Posterior cingulate gyrus (tissue), 11 donors: ENCODE data around the gene CENPP.

Experiments used
- DNase-seq, 10 donors: peaks; one replicate each; pipeline versions ENCODE4 v3.0.0 to v3.0.0-alpha.2; 2020 to 2021; ENCODE audit warnings: mixed read lengths in 3 of 10
- intact Hi-C: fragments of 100-400 bp; cut with DNase I; formaldehyde crosslinking; loops from one replicate; pipeline ENCODE4 v1.15.1; 2023

CENPP gene

DNA sequence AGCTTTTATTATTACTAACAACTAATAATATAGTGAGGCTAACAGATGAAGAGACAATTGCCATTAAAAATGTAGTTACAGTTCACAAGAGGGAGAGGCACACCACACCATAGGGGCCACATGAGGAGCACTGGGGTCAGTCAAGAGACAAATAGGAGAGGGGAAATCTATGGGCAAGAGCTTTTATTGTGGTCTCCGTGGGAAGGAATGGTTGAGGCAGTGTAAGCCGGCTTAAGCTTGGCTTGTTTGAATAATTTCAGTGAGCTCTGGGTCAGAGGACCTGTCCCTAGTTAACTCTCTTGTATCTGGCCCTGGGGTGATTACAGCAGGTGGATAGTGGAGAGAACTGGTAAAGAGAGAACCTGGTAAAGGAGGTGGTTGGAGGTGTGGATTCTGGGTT lies 43.3 kb downstream of the CENPP start:
- no peak for DNase-seq
- intact Hi-C loops: no loop called here

DNA sequence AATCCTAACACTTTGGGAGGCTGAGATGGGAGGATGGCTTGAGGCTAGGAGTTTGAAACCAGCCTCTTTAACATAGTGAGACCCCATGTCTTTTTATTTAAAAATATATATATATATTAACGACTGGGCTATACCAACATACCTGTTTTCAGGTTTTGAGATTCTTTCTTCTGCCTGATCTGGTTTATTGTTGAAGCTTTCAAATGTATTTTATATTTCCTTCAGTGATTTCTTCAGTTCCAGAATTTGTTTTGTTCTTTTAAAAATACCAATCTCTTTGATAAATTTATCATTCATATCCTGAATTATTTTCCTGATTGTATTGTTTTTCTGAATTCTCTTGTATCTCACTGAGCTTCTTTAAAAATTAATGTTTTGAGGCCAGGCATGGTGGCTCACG lies 47.4 kb downstream of the CENPP start:
- DNase-seq: no peak
- intact Hi-C loops: no loop called here

DNA sequence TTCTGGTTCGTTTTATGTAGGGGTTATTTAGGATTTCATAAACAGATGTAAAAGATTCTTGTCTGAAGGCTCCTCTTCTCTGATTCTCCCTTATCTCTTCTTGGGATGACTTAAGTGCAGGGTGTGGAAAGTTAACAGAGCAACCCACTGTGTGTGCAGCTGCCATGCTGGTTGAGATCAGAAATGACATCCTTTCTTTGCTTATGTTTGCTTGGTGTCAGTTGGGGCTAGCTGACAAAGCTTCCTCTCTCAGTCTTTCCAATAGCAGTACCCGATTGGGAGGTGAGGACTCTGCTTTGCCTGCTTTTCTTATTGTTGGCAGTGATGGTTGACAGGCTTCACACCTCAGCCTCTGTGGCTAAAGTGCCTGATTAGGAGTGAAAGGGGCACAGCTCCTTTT lies 52.1 kb downstream of the CENPP start:
- intact Hi-C loops: no loop called here
- DNase-seq: no peak

DNA sequence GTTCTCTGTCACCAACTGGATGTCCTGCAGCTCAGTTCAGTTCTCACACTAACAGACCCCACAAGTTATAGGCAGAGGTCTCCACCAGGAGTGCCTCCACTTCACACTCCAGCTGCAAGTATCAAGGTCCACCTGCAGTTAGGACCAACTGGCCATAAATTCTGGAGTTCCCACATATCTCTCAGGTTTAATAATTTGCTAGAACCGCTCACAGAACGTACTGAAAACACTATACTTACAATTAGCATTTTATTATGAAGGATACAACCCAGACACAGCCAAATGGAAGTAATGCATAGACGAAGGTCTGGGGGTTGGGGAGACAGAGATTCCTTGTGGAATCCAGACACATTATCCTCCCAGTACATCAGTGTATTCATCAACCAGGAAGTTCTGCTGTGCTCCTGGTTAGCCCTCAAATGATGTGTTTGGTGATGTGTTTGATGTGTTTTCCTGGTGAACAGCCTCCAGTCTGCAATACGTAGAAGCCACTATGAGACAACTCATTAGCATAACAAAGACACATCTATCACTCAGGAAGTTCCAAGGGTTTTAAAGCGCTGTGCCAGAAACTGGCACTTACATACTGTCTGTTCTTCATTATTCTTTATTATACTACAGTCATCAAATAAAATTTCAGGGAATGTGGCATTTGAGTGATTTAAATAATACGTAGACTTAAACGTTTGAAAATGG lies 53.3 kb downstream of the CENPP start:
- DNase-seq: no peak
- intact Hi-C loops: no loop called here

DNA sequence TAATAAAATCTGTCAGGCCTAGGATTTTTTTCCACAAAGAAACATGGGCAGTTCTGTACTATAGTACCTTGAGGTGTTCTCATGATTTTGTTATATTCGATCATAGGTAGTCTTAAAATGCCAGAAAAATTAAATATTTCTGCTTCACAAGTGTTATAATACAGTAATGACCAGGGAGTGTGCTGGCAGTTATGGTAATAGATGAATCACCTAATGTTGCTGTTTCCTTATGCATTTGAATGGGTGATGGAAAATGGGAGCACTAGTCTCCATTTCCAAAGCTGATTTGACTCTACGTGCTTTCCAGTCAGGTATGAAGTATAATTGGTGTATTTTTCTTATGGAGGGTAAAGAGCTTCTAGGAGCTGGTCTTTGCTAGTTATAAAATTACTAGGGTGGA lies 54.9 kb downstream of the CENPP start:
- no peak for DNase-seq
- intact Hi-C loops: no loop called here

DNA sequence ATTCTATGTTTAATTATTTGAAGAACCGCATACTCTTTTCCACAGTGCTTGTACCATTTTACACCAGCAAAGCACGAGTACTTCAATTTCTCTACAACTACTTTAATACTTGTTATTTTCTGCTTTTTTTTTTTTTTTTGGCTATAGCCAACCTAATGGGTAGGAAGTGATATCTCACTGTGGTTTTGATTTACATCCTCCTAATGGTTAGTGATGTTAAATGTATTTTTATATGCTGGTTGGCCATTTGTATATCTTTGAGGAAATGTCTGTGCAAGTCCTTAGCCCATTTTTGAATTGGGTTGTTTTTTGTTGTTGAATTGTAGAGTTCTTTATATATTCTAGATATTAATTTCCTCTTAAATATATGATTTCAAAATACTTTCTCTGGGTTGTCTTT lies 56.0 kb downstream of the CENPP start:
- intact Hi-C loops: no loop called here
- no peak for DNase-seq

DNA sequence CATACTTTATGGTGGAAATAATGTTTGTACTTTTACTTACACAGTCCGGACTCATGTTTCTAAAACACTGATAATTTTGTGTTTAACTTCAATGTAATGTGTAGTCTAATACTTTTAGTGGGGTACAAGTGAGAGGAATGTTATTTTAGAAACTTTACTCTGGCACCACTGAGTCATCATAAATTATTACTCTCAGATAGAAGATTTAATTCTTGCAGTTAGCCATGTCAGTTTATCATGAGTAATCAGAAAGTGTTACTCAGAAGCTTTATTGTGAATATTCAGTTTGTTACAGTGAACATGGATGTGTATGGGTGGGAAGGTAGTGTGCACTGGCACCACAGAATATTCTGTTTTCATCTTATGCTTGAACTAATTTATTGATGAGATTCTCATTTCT lies 58.6 kb downstream of the CENPP start:
- DNase-seq: no peak
- intact Hi-C loops: no loop called here

DNA sequence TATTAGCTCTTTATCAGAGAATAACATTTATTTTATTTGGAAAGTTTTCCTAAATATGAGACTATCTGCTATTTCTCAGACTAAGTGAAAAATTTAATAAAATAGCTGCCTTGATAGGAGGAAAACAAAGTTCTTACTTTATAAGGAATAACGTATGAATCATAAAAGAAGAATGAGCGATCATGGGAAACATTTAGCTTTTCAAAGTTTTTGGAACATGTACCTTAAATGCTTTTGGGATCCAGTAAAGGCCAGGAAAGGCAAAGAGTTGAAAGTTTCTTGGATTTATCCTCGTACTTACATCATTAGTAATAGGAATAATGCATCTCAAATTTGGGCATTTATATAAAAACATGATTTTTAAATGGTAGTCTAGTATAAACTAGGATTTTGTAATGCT lies 59.2 kb downstream of the CENPP start:
- no peak for DNase-seq
- intact Hi-C loops: no loop called here

DNA sequence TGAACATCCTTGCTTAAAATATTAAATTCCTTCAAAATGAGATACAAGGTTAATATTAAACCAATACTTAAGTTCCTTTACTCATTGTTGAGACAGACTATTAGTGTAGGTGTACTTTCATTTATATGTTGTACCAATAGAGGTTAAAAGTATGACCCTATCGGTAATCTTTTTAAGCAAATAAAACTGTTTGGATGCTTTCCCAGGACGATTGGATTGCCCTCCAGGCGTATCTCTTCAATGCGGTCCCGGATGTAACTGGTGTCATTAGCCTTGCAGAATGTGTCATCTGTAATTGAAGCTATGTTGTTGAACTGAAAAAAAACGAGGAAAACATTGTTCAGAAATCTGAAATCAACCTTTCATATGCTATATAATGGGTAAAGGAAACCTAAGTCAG lies 59.7 kb downstream of the CENPP start:
- DNase-seq: no peak
- intact Hi-C loops: no loop called here

DNA sequence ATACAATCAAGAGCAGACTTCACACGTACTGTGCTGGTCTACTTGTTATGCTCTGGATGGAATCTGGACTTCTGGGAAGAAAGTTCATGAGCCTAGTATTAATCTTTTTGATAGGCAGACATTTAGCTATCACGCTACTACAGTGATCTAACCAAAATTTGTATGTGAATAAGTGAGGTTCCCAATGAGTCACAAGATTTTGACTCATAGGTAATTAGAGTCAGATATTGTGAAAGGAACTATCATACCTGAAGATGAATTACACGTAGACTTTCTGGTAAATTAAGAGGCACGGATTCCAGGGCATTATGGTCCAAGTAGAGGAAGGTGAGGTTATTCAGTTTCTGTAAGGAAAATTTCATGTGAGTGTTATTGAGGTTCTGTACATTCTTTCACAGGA lies 60.2 kb downstream of the CENPP start:
- intact Hi-C loops: no loop called here

DNA sequence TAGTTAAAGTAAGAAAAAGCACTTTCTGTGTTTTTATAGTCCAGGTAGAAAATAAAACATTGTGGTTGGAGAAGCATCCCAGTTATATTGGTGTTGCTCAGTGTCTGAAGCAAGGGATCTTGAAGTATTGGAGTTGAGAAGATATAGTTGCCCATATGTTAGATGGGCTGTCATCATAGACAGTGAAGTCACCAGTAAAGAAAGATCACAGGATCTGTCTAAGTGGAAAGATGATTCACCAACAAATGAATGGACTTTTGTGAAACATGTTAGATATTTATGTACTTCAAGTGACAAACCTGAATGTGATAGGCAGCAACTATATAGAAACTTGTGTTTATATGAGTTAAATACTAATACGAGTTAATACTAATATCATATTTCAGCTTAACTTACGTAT lies 66.9 kb downstream of the CENPP start:
- no peak for DNase-seq
- intact Hi-C loops: no loop called here

More for the DNA sequence above, 60.2 kb downstream of the CENPP start:
- DNase-seq: no peak

DNA sequence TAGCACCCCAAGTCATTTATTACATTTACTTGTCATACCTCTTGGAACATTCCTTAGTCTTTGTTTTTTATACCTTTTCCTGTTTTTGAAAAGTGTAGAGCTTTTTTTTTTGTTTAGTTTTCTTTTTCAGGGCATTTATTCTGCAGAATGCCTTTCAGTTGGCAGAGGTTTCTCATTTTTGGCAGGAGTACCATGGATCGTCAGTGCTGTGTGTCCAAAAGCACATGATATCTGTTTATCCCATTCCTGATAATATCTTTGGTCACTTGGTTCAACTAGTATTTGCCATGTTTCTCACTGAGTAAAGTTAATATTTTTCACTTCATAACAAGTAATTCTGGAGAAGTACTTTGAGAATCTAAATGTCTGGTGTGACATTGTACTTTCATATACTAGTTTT lies 67.9 kb downstream of the CENPP start:
- intact Hi-C loops: no loop called here
- DNase-seq: no peak

DNA sequence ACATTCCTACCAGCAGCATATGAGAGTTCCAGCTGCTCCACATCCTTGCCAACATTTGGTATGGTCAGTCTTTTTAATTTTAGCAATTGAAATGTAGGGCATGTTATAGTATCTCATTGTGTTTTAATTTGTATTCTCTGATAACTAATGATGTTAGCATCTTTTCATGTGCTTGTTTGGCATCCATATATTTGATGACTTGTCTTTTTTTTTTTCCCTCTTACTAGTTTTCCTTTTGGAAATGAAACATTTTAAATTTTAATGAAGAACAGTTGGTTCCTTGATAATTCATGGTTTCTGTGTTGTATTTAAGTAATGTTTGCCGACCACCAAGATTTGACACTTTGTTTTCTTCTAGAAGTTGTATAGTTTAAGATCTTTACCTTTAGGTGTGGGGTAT lies 69.9 kb downstream of the CENPP start:
- intact Hi-C loops: no loop called here
- no peak for DNase-seq

DNA sequence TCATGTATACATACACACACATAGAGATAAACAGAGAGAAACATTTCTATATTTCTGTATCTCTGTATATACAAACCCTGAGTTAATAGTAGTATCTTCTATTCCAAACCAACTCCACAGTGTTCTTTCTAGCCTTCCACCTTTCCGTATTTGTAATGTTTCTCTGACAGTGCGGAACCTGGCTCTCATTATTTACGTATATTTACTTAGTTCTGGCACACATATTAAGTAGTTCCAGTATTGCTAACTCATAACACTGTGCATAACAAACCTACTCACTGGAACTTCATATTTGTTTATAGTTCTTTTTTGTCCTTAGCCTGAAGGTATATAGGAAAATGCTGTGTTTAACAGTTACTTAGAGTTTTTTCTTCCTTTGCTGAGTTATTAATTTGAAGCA lies 72.1 kb downstream of the CENPP start:
- intact Hi-C loops: no loop called here
- DNase-seq: no peak

DNA sequence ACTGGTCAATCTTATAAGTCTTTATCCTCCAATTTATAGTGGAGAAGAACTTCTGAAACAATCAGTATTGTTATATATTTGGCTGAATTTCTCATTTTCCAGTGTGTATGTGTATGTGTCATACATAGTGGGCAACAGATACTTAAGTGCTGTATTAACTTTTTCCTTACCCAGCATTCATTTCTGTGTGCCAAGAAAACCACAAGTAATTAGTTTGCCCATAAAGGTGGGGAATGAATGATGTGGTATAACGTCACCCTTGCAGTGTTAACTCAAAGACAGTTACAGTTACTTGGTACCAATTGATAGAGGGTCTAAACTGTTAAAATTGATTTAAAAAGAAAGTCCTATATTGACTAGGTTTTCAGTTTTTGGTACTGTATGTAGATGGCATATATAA lies 76.6 kb downstream of the CENPP start:
- intact Hi-C loops: no loop called here
- no peak for DNase-seq

DNA sequence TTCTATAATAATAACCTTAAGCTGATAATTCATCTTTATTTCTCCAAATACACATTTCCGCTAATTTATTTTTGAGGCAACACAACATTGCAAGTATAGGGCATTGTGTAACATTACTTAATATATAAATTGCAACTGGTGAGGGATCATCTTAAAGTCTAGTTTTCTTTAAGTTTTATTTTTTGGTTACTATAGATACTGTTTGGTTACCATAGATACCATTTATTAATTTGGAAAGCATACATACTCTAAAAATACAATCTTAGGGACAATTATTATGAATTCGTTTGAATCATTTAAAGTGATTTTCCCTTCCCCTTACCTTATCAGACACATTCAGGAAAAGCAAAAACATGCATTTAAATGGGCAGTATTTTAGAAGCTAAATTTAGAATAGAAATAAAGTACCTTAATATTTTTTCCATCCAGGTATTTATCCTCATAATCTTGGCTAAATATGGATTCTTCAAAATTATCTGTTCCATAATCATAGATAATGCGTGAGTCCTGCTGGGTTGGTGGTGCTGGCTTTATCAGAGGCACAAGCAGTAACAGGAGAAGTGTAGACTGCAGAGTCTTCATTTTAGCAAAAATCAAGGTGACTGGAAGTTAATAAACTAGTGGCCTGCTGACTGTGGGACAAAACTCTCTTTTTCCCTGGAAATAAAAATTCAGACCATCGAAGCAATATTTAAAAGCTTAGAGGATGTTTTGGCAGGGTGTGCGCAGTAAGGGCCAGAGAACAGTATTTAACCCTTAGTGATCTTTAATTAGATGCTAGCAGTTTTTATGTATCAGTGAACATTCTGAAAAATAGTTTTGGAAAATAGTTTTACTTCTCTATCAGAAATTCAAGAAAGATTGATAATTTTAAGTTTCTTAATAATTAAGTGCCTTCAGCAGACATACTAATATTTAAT lies 77.3 kb downstream of the CENPP start:
- intact Hi-C loops: no loop called here
- DNase-seq: no peak

DNA sequence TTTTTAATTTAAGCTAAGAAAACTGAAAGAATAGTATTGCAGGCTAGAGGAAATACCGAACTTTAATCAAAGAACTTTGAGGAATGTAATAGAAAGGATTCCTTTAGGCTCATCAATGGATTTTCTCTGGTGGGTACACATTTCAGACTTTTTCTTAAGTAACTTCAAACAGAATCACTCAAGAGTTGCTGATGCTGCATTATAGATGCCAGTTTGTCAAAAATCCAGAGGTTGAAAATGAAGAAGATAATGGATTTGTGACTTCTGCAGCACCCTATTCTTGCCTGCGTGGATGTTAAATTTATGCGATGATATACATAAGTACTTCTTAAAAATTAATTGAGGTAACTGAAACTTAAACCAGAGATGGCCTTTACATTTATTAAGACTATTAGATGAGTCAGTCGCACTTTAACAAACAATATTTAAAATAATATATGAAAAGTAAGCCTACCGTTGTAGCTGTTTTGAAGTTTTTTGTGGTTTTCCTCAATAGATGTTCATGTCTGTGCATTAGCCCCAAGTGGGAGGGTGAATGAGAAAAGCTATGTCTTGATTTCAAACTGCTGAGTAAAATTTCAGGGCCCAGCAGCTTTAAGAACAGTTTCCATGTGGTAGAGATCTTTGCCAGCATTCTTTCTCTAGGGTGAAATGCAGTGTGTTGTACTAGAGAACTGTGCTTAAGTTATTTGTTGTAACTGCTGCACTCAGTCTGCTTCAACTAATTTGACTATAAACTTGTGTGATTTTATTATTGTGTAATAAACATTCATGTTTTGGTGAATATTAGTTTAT lies 78.5 kb downstream of the CENPP start, which contains the start of gene OGN:
Gene OGN, minus strand, starts transcription at position 537 of the 795 bp plus-strand sequence. CDS start 1,171 bp downstream, outside the sequence.
- DNase-seq: no peak
- intact Hi-C loops: no loop called here

DNA sequence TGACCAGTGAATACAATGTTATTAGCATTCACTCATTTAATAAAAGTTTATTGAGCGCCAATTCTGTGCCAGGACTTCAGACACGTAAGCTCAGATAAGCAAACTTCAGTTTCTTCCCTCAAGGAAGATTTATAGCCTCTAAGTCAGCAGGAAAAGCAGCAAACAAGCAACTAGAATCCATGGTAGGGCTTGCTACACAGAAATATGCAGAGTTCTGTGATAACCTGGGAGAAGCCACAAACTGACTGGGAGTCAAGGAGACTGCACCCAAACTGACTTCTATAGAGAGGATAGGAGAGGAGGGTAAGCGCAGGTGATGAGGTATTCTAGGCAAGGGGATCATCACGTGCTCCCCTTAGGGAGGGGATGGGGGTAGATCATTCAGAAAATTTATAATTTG lies 80.1 kb downstream of the CENPP start:
- no peak for DNase-seq
- intact Hi-C loops: no loop called here

DNA sequence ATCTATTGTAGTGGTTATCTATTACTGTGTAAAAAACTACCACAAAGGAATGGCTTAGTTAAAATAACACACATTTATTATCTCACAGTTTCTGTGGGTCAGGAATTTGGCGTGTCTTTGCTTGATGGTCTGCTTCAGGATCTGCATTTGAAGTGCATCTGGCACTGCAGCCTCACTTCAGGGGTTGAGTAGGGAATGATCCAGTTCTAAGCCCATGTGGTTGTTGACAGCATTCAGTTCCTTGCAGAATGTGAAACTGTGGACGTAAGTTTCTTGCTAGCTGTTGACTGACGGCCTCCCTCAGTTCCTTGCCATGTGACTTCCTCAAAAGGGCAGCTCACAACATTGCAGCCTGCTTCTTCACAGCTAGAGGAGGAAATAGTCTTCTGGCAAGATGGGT lies 80.7 kb downstream of the CENPP start:
- intact Hi-C loops: no loop called here
- peak in 2 of 10 donors; percentile 10 to 14 for DNase-seq

DNA sequence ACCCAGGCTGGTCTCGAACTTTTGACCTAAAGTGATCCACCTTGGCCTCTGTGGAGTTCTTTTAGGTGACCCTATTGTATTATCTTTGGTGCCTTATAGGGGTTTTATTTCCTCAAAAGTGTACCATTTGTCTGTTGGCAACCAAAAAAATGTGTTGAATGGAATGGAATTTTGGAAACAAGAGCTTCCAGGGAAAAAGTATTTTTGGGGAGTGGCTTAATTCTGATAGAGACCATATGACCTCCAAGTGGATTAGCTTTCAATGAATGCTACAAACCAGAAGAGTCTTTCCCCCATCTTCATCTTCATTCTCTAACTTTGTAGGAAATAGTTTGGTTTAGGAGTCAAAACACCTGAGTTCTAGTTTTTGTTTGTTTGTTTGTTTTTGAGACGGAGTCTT lies 82.1 kb downstream of the CENPP start:
- no peak for DNase-seq
- intact Hi-C loops: no loop called here
